H9 (cell line): ENCODE results near the gene ZNF804A. TPM values are rescaled to one million over a fixed set of nuclear protein-coding genes. Genes with fewer than 3 reads are reported as not detected.

ENCODE experiments used
- DNase-seq: peaks from one replicate; pipeline ENCODE4 v3.0.0-alpha.2; 2017
- H2AFZ ChIP-seq: one replicate; pipeline ENCODE4 v1.6.1; 2013; ENCODE audit warnings: mild to moderate bottlenecking, low read length, control low read depth, moderate library complexity
- H2AK5ac ChIP-seq: 2 replicates; pipeline ENCODE4 v1.6.1; 2013; ENCODE audit warnings: low read length, control low read depth, mixed read lengths; ENCODE audit not compliant: insufficient read length
- H2BK120ac ChIP-seq: one replicate; pipeline ENCODE4 v1.6.1; 2013; ENCODE audit warnings: low read depth, mild to moderate bottlenecking, low read length, control low read depth, inconsistent platforms; ENCODE audit not compliant: poor library complexity, severe bottlenecking
- H2BK12ac ChIP-seq: 2 replicates; pipeline ENCODE4 v1.6.1; 2013; ENCODE audit warnings: low read length, control low read depth, mixed read lengths, low read depth; ENCODE audit not compliant: insufficient read length
- H2BK15ac ChIP-seq: 2 replicates; pipeline ENCODE4 v1.6.1; 2013; ENCODE audit warnings: low read depth, low read length, control low read depth
- H2BK20ac ChIP-seq: one replicate; pipeline ENCODE4 v1.6.1; 2013; ENCODE audit warnings: low read depth, mild to moderate bottlenecking, low read length, control low read depth, inconsistent platforms; ENCODE audit not compliant: poor library complexity, severe bottlenecking
- H2BK5ac ChIP-seq: 2 replicates; pipeline ENCODE4 v1.6.1; 2013; ENCODE audit warnings: low read length, control low read depth, mixed read lengths; ENCODE audit not compliant: insufficient read length
- H3K14ac ChIP-seq: 2 replicates; pipeline ENCODE4 v1.6.1; 2013; ENCODE audit warnings: low read length, control low read depth; ENCODE audit not compliant: insufficient read depth
- H3K18ac ChIP-seq: 2 replicates; pipeline ENCODE4 v1.6.1; 2013; ENCODE audit warnings: low read depth, mild to moderate bottlenecking, mixed read lengths, low read length, control low read depth; ENCODE audit not compliant: insufficient read length
- H3K23ac ChIP-seq: 2 replicates; pipeline ENCODE4 v1.6.1; 2013; ENCODE audit warnings: low read length, control low read depth, mixed read lengths, low read depth; ENCODE audit not compliant: insufficient read length
- H3K23me2 ChIP-seq: 2 replicates; pipeline ENCODE4 v1.6.1; 2013; ENCODE audit warnings: low read depth, mild to moderate bottlenecking, mixed read lengths, low read length, control low read depth; ENCODE audit not compliant: insufficient read length, poor library complexity, severe bottlenecking
- H3K27ac ChIP-seq: 2 replicates; pipeline ENCODE4 v1.5.1; 2013; ENCODE audit warnings: low read length, control low read depth, mixed read lengths, low read depth; ENCODE audit not compliant: insufficient read length
- H3K27me3 ChIP-seq: 2 replicates; pipeline ENCODE4 v1.6.1; 2013; ENCODE audit warnings: low read length, control low read depth, inconsistent platforms; ENCODE audit not compliant: insufficient read depth
- H3K4ac ChIP-seq: 2 replicates; pipeline ENCODE4 v1.6.1; 2013; ENCODE audit warnings: low read depth, mild to moderate bottlenecking, control low read depth, inconsistent platforms, low read length, moderate library complexity
- H3K4me1 ChIP-seq: 2 replicates; pipeline ENCODE4 v1.6.1; 2013; ENCODE audit warnings: low read length, control low read depth, inconsistent platforms; ENCODE audit not compliant: insufficient read depth
- H3K4me2 ChIP-seq: 2 replicates; pipeline ENCODE4 v1.6.1; 2013; ENCODE audit warnings: low read length, control low read depth, mixed read lengths; ENCODE audit not compliant: insufficient read length, insufficient read depth
- H3K56ac ChIP-seq: 2 replicates; pipeline ENCODE4 v1.6.1; 2013; ENCODE audit warnings: low read depth, mild to moderate bottlenecking, mixed read lengths, low read length, control low read depth; ENCODE audit not compliant: insufficient read length
- H3K79me1 ChIP-seq: 2 replicates; pipeline ENCODE4 v1.6.1; 2013; ENCODE audit warnings: low read depth, mild to moderate bottlenecking, moderate library complexity, low read length, control low read depth, inconsistent platforms; ENCODE audit not compliant: insufficient read depth, poor library complexity, severe bottlenecking
- H3K79me2 ChIP-seq: 2 replicates; pipeline ENCODE4 v1.6.1; 2013; ENCODE audit warnings: low read length, control low read depth, inconsistent platforms; ENCODE audit not compliant: insufficient read depth
- H3K9ac ChIP-seq: 2 replicates; pipeline ENCODE4 v1.6.1; 2013; ENCODE audit warnings: low read length, control low read depth, mixed read lengths; ENCODE audit not compliant: insufficient read length; ENCODE audit errors: extremely low read depth
- H3K9me3 ChIP-seq: one replicate; pipeline ENCODE4 v1.6.1; 2013; ENCODE audit warnings: low read depth, low read length, inconsistent platforms; ENCODE audit not compliant: control insufficient read depth
- H3T11ph ChIP-seq: one replicate; pipeline ENCODE4 v1.6.1; 2013; ENCODE audit warnings: mild to moderate bottlenecking, low read length, control low read depth, inconsistent platforms
- H4K20me1 ChIP-seq: one replicate; pipeline ENCODE4 v1.6.1; 2013; ENCODE audit not compliant: control insufficient read depth, insufficient read length, insufficient read depth
- H4K5ac ChIP-seq: 2 replicates; pipeline ENCODE4 v1.6.1; 2013; ENCODE audit warnings: low read depth, mild to moderate bottlenecking, mixed read lengths, low read length, control low read depth; ENCODE audit not compliant: insufficient read length
- H4K8ac ChIP-seq: replicated peaks from 2 replicates; pipeline ENCODE4 v1.6.1; 2013; ENCODE audit warnings: low read length, control low read depth, mixed read lengths, low read depth; ENCODE audit not compliant: insufficient read length
- H4K91ac ChIP-seq: 2 replicates; pipeline ENCODE4 v1.6.1; 2013; ENCODE audit warnings: low read depth, mild to moderate bottlenecking, moderate library complexity, mixed read lengths, low read length, control low read depth; ENCODE audit not compliant: insufficient read length
- H3K27ac Mint-ChIP-seq, 3 experiments: 2 replicates in 2 of 3; 3 replicates in 1 of 3; pipeline ENCODE4 v1.8.0; 2020 to 2021; ENCODE audit warnings: mixed read lengths in 3 of 3, mild to moderate bottlenecking in 1 of 3, moderate library complexity in 1 of 3
- H3K27me3 Mint-ChIP-seq: 2 replicates; pipeline ENCODE4 v1.8.0; 2021; ENCODE audit warnings: low read depth, mild to moderate bottlenecking, moderate library complexity, mixed read lengths
- H3K36me3 Mint-ChIP-seq, 3 experiments: 2 replicates in 2 of 3; 3 replicates in 1 of 3; pipeline ENCODE4 v1.8.0; 2020 to 2021; ENCODE audit warnings: low read depth in 3 of 3, mixed read lengths in 3 of 3; ENCODE audit not compliant: insufficient read depth in 1 of 3
- H3K4me1 Mint-ChIP-seq, 2 experiments: 2 replicates each; pipeline ENCODE4 v1.8.0; 2020; ENCODE audit warnings: mixed read lengths in 2 of 2
- H3K4me3 Mint-ChIP-seq, 2 experiments: 2 replicates in 1 of 2; 3 replicates in 1 of 2; pipeline ENCODE4 v1.8.0; 2020 to 2021; ENCODE audit warnings: mild to moderate bottlenecking in 2 of 2, mixed read lengths in 2 of 2, moderate library complexity in 1 of 2
- H3K9me3 Mint-ChIP-seq, 2 experiments: 2 replicates in 1 of 2; 3 replicates in 1 of 2; pipeline ENCODE4 v1.8.0; 2020; ENCODE audit warnings: mild to moderate bottlenecking in 2 of 2, mixed read lengths in 2 of 2, moderate library complexity in 1 of 2
- WGBS: extraction: QIAGEN DNeasy Blood & Tissue Kit; methylation state at CpG from one replicate; pipeline ENCODE4 v1.1.7; 2013; ENCODE audit warnings: missing lambda C conversion rate, low lambda C conversion rate, mixed read lengths; ENCODE audit not compliant: insufficient read length; ENCODE audit errors: extremely low coverage; 5-methylcytosine and 5-hydroxymethylcytosine counted together
- total RNA-seq: library from RNA; stranded (reverse); gene quantifications from 2 replicates; pipeline ENCODE4 v1.2.1, GENCODE V29; 2021
- TF ChIP-seq, protein P1 (sequence below): fragments of 200-600 bp; sonication (generic); conservative IDR thresholded peaks from 3 replicates; pipeline ENCODE4 v1.8.0; 2021; ENCODE audit warnings: antibody characterized with exemption, mild to moderate bottlenecking

Gene ZNF804A
- total RNA-seq, 1 experiment from 2014 or later = not detected

DNA sequence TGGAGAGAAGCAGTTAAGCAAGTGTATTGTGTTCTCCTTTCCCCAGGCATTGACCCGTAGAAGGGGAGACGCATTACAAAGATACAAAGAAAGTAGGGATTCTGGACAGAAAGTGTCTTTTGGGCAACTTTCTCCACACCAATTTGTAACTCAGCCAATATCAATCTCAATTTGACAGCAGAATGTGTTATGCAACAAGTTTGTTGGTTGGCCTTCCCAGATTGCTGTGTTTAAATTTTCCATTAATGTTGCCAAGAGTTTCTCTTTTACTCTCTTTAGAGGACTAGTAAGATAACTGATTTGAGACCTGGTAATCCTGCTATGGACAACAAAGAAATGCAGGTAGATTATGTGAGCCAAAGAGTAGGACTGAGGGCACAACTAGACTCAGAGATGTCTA, 279.6 kb downstream of the ZNF804A start:
- no peak overlapping the region for H2BK15ac ChIP-seq
- peaks cover 2% of the 10 kb centered on the region; the same call in 1 of the 2 replicates for H3K4me1 ChIP-seq
- H3K18ac ChIP-seq = no peak overlapping the region
- Mint-ChIP-seq H3K27ac (no peak overlapping the region; a peak in 1 of 7 replicates), H3K27me3 (no peaks in the 10 kb centered on the region), H3K4me1 (peaks cover 10 to 13% of the 10 kb centered on the region in 2 experiments), H3K36me3 (no peaks in the 10 kb centered on the region; a peak in 1 of 7 replicates), H3K9me3 (no peaks in the 10 kb centered on the region; a peak in 2 of 5 replicates), H3K4me3 (no peak overlapping the region)
- H2BK5ac ChIP-seq = no peak overlapping the region
- TF ChIP-seq, protein P1, sequence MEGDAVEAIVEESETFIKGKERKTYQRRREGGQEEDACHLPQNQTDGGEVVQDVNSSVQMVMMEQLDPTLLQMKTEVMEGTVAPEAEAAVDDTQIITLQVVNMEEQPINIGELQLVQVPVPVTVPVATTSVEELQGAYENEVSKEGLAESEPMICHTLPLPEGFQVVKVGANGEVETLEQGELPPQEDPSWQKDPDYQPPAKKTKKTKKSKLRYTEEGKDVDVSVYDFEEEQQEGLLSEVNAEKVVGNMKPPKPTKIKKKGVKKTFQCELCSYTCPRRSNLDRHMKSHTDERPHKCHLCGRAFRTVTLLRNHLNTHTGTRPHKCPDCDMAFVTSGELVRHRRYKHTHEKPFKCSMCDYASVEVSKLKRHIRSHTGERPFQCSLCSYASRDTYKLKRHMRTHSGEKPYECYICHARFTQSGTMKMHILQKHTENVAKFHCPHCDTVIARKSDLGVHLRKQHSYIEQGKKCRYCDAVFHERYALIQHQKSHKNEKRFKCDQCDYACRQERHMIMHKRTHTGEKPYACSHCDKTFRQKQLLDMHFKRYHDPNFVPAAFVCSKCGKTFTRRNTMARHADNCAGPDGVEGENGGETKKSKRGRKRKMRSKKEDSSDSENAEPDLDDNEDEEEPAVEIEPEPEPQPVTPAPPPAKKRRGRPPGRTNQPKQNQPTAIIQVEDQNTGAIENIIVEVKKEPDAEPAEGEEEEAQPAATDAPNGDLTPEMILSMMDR = no peak
- no peak overlapping the region for H2BK120ac ChIP-seq
- no peak for DNase-seq
- H3T11ph ChIP-seq = no peak overlapping the region
- no peaks in the 10 kb centered on the region for H3K9me3 ChIP-seq
- no peak overlapping the region for H3K4me2 ChIP-seq
- no peaks in the 10 kb centered on the region for H3K23me2 ChIP-seq
- H4K91ac ChIP-seq = no peak overlapping the region
- no peak overlapping the region for H3K4ac ChIP-seq
- H4K8ac ChIP-seq = no peak overlapping the region
- WGBS = no CpG with 5 or more reads among the region's 2 CpGs
- H3K79me1 ChIP-seq = no peaks in the 10 kb centered on the region
- no peak overlapping the region for H2BK12ac ChIP-seq
- no peak overlapping the region for H4K5ac ChIP-seq
- H2AFZ ChIP-seq = no peak overlapping the region
- H2BK20ac ChIP-seq = no peak overlapping the region
- no peaks in the 10 kb centered on the region for H3K79me2 ChIP-seq
- H4K20me1 ChIP-seq = no peaks in the 10 kb centered on the region
- H3K27ac ChIP-seq = no peak overlapping the region
- H3K56ac ChIP-seq = no peak overlapping the region
- no peak overlapping the region for H3K14ac ChIP-seq
- no peak overlapping the region for H3K9ac ChIP-seq
- H2AK5ac ChIP-seq = no peak overlapping the region
- no peak overlapping the region for H3K23ac ChIP-seq
- no peaks in the 10 kb centered on the region for H3K27me3 ChIP-seq
